Inflammatory macrophage treated with lipopolysaccharide for 1 hour (primary cell): ENCODE measurements around the gene SLC27A5.
"Not testable (repeated sequence)": the region's sequence is repeated elsewhere in the genome, so short reads cannot be mapped to it uniquely, and the experiment has no call there.

ENCODE experiments used
- DNase-seq, 2 donors: peaks; one replicate each; pipeline ENCODE4 v3.0.0-alpha.2; 2020 to 2022

Gene SLC27A5

DNA sequence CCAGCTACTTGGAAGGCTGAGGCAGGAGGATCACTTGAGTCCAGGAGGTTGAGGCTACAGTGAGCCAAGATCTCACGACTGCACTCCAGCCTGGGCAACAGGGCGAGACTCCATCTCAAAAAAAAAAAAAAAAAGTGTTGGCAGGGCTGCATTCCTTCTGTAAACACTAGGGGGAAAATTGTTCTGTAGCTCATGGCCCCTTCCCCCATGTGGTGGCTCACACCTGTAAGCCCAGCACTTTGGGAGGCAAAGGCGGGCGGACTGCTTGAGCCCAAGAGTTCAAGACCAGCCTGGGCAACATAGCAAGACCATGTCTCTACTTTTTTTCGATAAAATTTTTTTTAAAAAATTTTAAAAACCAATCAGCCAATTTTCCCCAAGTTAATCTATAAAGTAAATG lies 27.4 kb downstream of the SLC27A5 start:
- not testable (repeated sequence) for DNase-seq

DNA sequence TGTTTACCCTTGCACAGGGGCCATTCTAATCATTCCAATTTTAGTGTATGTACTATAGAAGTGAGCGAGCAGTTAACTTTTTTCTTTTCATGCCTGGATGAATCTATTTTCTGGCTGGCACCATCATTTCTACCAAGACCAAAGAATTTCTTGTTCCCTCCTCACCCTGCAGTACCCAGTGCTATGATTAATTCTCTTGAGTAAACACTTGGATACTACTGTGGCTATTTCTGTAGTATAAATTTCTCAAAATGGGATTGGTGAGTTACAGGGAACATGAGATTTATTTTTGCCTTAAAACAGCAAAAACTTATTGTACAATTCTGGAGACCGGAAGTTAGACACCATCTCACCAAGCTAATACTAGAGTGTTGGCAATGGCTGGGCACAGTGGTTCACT lies 28.0 kb downstream of the SLC27A5 start:
- DNase-seq, result no peak

DNA sequence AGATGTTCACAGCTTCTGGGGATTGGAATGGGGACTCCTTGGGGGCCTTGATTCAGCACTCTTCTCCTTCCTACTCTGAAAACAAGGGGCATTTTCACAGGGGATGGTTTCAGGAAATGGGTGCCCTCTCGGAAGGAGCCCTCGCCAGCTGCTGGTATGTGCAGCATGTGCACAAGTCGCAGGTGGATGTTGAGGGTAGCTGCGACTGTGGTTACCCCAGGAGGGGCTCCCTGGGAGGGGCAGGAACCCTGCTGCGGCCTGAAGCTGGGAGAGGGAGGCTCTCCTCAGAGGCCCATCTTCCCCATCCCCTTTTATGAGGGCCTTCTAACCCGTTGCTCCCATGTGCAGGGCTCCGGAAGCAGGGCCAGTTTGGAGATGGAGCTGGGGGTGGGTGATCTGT lies 29.4 kb downstream of the SLC27A5 start:
- DNase-seq, result no peak

DNA sequence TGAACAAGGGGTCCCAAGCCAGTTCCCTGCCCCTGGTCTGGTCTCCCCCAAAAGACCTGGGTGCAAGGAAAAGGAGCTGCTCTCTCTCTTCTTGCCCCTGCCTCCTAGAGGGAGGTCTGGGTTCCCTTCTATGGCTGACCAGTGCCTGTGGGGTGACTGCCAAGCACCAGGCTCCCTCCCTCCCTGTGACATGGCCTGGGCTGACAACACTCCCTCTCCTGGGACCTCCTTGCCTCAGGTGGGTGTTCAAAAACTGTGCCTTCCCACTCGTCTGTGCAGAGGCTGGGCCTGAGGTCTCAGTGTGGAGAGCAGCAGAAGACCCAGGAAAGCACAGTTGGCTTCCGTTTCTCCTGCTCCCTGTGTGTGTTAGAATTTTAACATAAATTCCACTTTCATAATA lies 31.0 kb downstream of the SLC27A5 start:
- DNase-seq, result no peak

DNA sequence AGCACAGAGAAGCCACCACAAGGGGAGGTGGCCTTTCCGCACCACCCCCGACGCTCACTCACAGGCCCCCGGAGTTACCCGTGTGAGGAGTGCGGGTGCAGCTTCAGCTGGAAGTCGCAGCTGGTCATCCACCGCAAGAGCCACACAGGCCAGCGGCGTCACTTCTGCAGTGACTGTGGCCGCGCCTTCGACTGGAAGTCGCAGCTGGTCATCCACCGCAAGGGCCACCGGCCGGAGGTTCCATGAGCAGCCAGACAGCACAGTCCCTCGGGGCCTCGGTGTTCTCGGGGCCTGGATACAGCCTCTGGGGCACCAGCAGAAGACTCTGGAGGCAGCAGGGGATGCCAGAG lies 31.3 kb downstream of the SLC27A5 start:
- DNase-seq, result no peak

DNA sequence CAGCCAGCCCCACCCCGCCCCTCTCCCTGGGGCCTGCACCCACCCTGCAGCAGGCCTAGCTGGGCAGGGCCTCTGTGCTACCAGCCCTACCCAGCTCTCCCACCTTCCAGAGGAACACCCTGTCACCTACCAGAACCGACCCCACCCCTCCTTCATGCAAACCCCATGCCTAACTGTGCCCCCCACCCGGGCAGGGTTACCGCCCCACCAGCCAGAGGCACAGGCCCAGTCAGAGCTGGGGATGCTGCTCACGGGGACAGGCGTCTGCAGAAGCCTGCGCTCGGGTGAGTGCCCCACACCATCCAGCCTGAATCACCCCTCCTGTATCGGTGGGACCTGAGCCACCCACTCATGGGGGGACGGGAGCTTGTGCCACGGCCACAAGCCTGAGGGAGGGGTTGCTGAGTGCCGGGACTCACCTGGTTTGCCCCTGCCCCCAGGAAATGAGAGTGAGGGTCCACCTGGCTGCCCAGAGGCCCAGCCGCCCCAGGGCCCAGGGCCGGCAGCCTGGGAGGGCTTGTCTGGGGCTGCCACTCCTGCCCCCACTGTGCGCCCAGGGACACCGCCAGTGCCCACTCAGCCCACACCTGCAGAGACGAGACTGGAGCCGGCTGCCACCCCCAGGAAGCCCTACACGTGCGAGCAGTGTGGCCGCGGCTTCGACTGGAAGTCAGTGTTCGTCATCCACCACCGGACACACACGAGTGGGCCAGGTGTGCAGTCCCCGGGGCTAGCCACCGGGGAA lies 31.9 kb downstream of the SLC27A5 start:
- DNase-seq, result no peak

DNA sequence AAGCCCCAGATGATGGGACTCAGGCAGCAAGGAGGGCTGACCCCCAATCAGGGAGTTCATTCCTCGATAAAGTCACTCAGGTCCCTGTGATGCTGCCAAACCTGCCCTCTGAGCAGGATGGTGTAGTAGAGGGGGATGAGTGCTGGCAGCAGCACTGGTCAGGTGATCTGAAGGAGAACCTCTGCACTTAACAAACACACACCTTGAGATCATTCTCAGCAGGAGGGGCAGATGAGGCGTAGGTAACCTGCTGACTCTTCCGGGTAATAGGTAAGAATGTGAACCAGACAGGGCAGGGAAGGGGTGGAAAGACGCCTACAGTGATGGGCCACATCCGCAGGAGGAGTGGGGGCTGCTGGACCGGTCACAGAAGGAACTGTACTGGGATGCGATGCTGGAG lies 32.5 kb downstream of the SLC27A5 start:
- no peak for DNase-seq

DNA sequence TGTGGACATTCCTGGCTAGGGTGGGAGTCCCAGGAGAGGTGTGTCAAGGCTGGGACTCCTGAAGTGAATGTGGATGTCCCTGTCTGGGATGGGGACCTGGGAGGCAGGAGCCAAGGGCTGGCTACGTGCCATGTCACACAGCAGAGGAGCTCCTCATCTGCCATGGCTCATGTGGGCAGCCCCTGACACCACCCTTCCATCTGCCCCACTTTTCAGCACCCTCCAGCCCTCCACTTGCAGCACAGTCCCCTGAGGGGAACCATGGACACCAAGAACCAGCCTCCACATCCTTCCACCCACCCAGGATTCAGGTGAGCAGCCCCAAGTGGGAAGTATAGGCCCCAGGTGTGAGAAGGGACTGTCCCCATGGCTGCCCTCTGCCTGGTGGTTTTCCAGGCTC lies 33.9 kb downstream of the SLC27A5 start:
- no peak for DNase-seq

DNA sequence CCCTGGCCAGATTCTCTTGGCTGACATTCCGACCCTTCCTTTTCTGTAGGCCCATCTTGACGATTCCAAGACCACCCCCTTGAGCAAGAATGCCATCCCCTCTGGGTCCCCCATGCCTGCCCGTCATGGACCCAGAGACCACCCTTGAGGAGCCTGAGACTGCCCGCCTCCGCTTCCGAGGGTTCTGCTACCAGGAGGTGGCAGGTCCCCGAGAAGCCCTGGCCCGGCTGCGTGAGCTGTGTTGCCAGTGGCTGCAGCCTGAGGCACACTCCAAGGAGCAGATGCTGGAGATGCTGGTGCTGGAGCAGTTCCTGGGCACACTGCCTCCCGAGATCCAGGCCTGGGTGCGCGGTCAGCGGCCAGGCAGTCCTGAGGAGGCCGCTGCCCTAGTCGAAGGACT lies 34.7 kb downstream of the SLC27A5 start:
- no peak for DNase-seq

DNA sequence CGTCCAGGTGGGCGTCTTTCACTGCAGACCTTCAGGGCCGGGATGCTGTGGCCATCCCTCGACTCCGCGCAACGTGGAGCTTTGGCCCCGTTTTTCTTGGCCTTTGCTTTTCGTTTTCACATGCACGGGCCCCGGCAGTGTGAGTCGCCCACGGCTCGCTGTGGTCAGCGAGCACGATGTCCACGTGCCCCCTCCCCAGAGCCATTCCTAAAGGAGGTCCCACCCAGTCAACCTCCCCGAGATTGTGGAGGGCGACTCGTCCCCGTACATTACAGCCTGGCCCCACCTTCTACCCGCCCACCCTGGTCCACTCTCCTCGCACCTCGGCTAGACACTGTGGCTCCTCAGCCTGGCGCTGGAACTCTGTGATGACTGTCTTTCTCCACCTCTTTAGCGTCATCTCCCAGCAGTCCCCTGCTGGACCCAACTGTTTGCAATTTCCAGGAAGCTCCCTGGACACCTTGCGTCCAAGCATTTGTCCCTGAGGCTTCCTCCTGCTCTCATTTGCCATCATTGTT lies 35.2 kb downstream of the SLC27A5 start:
- no peak for DNase-seq

DNA sequence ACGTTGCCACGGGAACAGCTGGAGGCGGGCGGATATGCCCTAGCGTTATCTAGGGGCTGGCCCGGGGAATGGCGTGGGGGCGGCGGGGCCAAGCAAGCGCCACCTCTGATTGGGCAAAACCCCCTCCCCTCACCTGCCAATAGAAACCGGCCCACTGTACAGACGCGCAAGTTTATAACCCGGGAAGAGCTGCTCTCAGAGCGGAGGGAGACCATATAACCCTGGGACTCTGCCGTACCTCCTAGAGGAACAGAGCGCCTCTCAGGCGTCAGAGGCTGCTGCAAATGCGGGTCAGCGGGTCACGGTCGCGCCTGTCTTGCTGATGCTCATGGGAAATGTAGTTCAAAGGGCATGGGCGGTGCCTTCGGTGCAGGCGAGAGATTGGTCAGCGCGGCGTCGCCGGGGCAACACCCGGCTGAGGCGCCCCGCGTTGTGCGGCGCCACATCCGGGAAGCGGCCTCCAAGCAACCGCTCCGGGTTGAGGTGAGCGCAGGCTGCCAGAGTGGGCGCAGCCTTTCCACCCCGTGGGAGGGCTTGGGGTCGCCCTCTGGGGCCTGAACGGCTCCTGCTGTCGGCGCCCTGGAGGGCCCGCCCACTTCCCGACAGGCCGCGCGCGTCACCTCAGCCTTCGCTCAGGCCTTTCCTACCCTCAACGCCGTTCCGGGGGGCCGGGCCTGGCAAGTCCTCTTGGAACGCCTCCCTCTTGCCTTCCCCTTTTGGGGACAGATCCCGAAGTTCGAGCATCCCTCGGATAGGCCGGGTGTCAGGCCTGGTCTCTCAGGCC lies 35.9 kb downstream of the SLC27A5 start, which contains the start of gene ZNF446:
ZNF446 (plus strand) TSS at position 639 of the 784 bp plus-strand sequence. CDS start 867 bp downstream, outside the sequence.
- DNase-seq, result peak; percentile 91 to 95

DNA sequence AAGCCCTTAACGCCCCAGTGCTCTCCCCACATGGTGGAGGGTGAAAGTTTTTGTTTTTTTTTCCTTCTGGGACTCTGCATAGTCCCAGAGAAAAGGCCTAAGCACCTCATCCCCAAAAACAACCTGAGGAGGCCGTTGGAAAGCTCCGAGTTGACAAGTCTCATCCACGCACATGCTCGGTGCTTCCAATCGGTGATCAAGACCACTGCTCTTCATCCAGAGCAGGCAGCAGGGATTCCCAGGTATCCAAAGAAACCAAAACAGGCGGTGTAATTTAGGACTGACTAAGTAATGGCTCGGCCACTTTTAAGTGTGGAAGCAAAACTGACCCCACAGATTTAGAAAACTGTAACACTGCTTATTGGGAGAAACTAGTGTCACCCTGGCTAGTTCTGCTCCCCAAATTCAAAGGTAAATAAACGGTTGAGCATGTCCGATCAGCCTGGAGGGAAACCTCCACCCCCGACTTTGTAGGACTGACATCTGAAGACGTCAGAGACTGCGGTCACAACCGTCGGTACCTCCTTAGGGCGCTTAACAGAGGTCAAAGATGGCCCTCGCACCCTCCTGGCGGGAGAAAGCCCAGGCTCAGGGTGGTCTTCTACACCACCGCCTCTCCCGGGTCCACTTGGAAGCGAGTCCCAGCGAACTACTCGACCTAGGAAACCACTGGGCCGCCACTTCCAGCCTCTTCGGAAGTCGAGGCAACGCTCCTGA lies 36.6 kb downstream of the SLC27A5 start:
- DNase-seq, result peak in 1 of 2 donors; percentile 5

DNA sequence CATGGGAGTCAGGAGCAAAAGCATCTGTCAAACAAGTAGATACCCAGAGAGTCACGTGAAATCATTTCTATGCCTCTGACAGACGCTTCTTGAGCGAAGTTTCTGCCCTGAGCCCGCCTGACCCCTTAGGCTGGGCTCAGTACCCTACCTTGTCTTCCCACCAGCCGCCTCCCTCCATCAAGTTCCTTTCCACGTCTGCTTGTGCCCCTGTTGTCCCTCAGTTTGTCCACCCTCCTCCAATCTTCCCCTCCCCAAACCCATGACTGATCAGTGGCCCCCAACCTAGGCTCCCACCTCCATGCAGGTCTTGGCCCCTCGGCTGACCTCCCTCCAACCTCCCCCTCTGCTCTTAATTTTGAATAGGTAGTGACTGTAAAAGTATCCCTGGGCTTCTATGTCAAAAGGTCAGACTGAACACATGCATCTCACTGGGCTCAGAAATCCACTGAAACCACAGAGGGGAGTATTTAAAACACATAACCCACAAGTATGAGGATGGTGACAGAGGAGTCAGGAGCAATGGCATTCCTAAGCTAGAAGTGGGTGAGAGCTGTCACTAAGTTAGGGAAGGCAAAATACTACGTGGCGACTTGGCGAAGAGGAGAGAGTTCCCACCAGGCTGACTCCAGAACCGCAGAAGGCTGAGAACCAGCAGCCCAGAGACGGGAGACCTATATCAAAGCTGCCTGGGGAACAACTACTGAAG lies 37.3 kb downstream of the SLC27A5 start:
- no peak for DNase-seq

DNA sequence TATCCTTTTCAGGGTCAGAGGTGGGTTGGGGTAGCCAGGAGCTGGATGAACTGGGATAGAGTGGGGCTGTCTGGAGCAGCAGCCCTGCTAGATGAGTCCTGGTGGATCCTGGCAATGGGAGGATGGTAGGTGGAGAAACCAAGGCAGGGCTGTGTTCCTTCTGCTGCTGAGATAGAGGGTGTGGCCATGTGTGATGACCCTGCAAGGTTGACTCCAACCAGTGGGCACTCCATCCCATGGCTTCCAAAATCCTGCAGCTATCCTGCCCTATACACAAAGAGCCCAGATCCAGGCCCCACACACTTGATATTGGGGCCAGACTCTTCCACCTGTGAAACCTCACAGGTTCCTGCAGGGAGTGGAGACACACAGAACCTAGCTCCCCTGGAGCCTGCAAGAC lies 38.0 kb downstream of the SLC27A5 start:
- no peak for DNase-seq

DNA sequence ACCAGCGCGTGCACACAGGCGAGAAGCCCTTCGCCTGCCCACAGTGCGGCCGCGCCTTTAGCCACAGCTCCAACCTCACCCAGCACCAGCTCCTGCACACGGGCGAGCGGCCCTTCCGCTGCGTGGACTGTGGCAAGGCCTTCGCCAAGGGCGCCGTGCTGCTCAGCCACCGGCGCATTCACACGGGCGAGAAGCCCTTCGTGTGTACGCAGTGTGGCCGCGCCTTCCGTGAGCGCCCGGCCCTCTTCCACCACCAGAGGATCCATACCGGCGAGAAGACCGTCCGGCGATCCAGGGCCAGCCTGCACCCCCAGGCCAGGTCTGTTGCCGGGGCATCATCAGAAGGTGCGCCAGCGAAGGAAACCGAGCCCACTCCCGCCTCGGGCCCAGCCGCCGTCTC lies 40.1 kb downstream of the SLC27A5 start:
- DNase-seq, result no peak

DNA sequence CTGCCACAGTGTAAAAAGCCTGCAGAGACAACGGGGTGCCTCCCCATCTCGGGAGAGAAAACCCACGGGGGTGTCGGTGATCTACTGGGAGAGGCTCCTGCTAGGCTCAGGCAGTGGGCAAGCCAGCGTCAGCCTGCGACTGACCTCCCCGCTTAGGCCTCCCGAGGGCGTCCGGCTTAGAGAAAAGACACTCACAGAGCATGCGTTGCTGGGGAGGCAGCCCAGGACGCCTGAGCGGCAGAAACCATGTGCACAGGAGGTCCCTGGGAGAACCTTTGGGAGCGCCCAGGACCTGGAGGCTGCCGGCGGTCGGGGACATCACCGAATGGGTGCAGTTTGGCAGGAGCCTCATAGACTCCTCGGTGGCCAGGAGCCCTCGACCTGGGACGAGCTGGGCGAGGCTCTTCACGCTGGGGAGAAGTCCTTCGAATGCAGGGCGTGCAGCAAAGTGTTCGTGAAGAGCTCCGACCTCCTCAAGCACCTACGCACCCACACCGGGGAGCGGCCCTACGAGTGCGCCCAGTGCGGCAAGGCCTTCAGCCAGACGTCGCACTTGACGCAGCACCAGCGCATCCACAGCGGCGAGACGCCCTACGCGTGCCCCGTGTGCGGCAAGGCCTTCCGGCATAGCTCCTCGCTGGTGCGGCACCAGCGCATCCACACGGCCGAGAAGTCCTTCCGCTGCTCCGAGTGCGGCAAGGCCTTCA lies 40.8 kb downstream of the SLC27A5 start:
- not testable (repeated sequence) for DNase-seq

DNA sequence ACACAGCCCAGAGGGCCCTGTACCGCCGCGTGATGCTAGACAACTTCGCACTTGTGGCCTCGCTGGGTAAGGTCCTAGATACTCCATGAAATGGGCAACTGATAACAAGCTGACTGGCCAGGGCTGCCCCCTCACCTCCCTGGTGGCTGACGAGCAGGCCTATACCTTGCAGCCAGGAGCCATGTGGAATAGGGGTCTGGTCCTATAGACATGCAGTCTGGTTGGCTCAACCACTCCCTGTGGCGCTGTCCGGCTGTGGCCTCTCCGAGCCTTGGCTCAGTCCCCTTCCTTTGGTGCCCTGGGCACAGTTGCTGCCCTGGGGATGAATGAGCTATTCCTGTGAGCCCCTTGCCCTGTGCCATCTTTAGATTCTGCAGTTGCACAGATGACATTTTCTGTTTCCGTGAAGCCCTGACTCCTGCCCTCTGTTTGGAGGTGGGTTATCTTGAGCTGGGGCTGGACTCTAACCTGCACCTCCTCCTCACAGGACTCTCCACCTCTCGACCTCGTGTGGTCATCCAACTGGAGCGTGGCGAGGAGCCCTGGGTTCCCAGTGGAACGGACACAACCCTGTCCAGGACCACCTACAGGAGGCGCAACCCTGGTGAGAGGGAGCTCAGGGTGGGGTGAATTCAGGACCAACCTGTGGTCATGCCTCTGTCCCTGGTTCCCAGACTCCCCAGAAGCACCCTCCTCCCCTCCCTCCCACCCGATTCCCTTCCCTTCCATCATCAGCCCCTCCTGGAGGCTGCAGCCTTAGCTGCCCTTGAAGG lies 42.4 kb downstream of the SLC27A5 start:
- DNase-seq, result no peak

DNA sequence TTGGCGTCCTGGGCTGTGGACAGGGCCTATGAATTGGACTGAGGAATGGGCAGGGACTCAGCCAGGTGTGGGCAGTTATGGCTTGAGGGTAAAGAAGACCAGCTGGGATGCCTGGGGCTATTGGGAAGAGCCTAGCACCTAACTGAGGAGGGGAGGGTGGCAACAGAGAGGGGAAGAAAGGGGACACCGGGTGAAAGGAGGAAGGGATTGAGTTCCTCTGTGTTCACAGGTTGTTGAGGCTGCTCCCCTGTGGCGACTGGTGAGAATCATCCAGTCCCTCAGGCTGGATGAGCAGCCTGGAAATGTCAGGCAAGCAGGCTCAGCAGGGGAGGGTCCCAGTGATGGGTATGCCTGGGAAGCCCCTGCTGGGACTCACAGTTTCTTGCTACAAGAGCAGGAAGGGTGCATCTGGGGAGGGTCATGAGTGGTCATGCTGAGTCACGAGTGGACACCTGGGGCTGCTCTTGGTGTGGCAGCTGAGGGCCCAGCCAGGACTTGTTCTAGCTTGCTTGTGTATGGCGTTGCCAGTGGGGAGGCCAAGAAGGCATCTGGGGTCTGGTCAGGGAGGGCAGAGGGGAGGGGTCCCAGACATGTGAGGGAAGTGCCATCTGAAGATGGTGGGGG lies 43.5 kb downstream of the SLC27A5 start:
- no peak for DNase-seq

DNA sequence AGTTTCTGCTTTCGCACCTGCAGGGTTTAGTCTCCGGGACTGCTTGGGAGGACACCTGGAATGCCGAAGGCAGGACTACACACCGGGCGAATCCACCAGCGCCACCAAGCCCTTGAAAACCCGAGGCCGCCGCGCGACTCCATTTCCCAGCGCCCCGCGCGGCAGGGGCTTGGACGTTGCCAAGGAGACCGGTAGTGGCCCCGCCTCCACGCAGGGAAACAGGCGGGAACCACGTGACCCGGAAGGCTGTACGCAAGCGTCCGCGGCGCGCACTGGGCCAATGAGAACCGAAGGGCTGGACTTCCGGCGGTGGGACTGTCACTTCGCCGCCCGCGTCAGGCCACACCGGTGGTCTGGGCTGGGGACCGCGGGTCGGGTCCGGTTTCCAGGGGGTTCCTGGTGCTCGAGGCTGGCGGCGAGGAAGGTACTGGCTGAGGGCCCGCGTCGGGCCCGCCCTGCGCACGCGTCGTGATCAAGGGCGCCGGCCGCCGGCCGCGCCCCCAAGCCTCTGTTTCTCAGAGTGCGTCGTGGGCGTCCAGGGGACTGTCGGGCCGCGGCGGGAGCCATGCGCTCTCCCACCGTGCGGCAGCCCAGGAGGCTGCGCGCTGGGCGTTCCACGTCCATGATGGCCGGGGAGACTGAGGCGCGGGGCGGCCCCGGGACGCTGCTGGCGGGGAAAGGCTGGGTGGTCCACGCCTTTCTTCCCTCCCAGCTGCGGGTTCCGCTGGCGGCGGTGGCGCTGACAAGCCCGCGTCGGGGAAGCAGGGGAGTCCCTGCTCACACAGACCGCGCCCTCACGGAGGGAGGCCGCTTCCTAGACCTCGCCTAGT lies 44.8 kb downstream of the SLC27A5 start, which contains the start of gene ZNF324:
ZNF324 (plus strand) TSS at position 321 of the 830 bp plus-strand sequence. CDS start 2,106 bp downstream, outside the sequence.
- DNase-seq, result peak; percentile 96 to 98
